CD8-positive, alpha-beta memory T cell (primary cell): ENCODE results near the gene EPS8L1. TPM values are rescaled to one million over a fixed set of nuclear protein-coding genes. Genes with fewer than 3 reads are reported as not detected.

ENCODE experiments used
- CTCF ChIA-PET: fragments of 350-600 bp; sonication (Branson Sonifier 250); formaldehyde crosslinking; loops from one replicate; lab custom pipeline; 2021; ENCODE audit warnings: antibody characterized with exemption; lab: Charles Lee
- POLR2A ChIA-PET: fragments of 350-600 bp; sonication (Branson Sonifier 250); formaldehyde crosslinking; loops from one replicate; lab custom pipeline; 2021; ENCODE audit warnings: antibody characterized with exemption; lab: Charles Lee
- DNase-seq, 5 donors: peaks; one replicate each; pipeline versions ENCODE4 v3.0.0 to v3.0.0-alpha.2; 2020 to 2022; ENCODE audit warnings: mixed read lengths in 1 of 5
- H3K27ac ChIP-seq: one replicate; pipeline ENCODE4 v1.7.0; 2013; ENCODE audit warnings: low read depth, mild to moderate bottlenecking, low read length, moderate library complexity
- H3K27me3 ChIP-seq: 2 replicates; pipeline ENCODE4 v1.7.0; 2013; ENCODE audit warnings: low read length, mild to moderate bottlenecking; ENCODE audit not compliant: insufficient read depth, poor library complexity, severe bottlenecking
- H3K36me3 ChIP-seq: 2 replicates; pipeline ENCODE4 v1.7.0; 2013; ENCODE audit warnings: mild to moderate bottlenecking, low read length, moderate library complexity; ENCODE audit not compliant: insufficient read depth
- H3K4me1 ChIP-seq: 2 replicates; pipeline ENCODE4 v1.7.0; 2013; ENCODE audit warnings: mild to moderate bottlenecking, low read length, moderate library complexity; ENCODE audit not compliant: insufficient read depth
- H3K4me3 ChIP-seq: 2 replicates; pipeline ENCODE4 v1.7.0; 2013; ENCODE audit warnings: mild to moderate bottlenecking, low read length
- H3K9me3 ChIP-seq: 2 replicates; pipeline ENCODE4 v1.7.0; 2013; ENCODE audit warnings: mild to moderate bottlenecking, low read length
- H3K27ac Mint-ChIP-seq, 8 donors: one replicate each; pipeline ENCODE4 v1.8.0; 2020 to 2021; ENCODE audit warnings: mixed read lengths in 8 of 8, mild to moderate bottlenecking in 6 of 8, inconsistent platforms in 3 of 8, moderate library complexity in 3 of 8
- H3K27me3 Mint-ChIP-seq, 2 donors: one replicate each; pipeline ENCODE4 v1.8.0; 2020 to 2021; ENCODE audit warnings: mixed read lengths in 2 of 2, mild to moderate bottlenecking in 1 of 2, moderate library complexity in 1 of 2
- H3K36me3 Mint-ChIP-seq, 3 donors: one replicate each; pipeline ENCODE4 v1.8.0; 2020 to 2021; ENCODE audit warnings: mixed read lengths in 3 of 3, inconsistent platforms in 1 of 3, mild to moderate bottlenecking in 1 of 3
- H3K4me1 Mint-ChIP-seq, 3 donors: one replicate each; pipeline ENCODE4 v1.8.0; 2020 to 2021; ENCODE audit warnings: mixed read lengths in 3 of 3, inconsistent platforms in 1 of 3, mild to moderate bottlenecking in 1 of 3
- H3K4me3 Mint-ChIP-seq, 7 donors: one replicate each; pipeline ENCODE4 v1.8.0; 2020 to 2021; ENCODE audit warnings: mixed read lengths in 7 of 7, mild to moderate bottlenecking in 6 of 7, moderate library complexity in 4 of 7, inconsistent platforms in 2 of 7
- H3K9me3 Mint-ChIP-seq, 5 donors: one replicate each; pipeline ENCODE4 v1.8.0; 2020 to 2022; ENCODE audit warnings: mixed read lengths in 5 of 5, mild to moderate bottlenecking in 3 of 5, moderate library complexity in 2 of 5, inconsistent platforms in 1 of 5
- polyA plus RNA-seq: library from polyadenylated mRNA; unstranded; fragments of 300-500 nt; fragmentation: Illumina TruSeq; gene quantifications from one replicate; pipeline ENCODE4 v1.2.3, GENCODE V29; 2021
- total RNA-seq, 2 experiments: library from RNA; stranded (reverse); gene quantifications; one replicate each; pipeline ENCODE4 v1.2.3, GENCODE V29; 2021

EPS8L1 gene
- total and polyA plus RNA-seq, 3 experiments from 2014 or later: 0.27 to 0.74 (median 0.28) TPM

GRCh38 chr19:55132453-55133129 lies 56.9 kb downstream of the EPS8L1 start:
- Mint-ChIP-seq H3K4me1 (no peaks in the 10 kb centered on the region), H3K4me3 (no peak overlapping the region), H3K27ac (no peak overlapping the region), H3K9me3 (no peaks in the 10 kb centered on the region), H3K36me3 (no peaks in the 10 kb centered on the region), H3K27me3 (peaks cover 33 to 60% of the 10 kb centered on the region in 2 donors)
- ChIA-PET CTCF (interaction anchor here (1.2 kb wide), 1 partner anchor 9 kb away, joined by 4 read pairs; no protein-coding TSS in a partner anchor), POLR2A (no interaction called here)
- DNase-seq: no peak
- Histone ChIP-seq H3K9me3 (no peaks in the 10 kb centered on the region), H3K36me3 (no peaks in the 10 kb centered on the region), H3K4me3 (no peak overlapping the region), H3K27me3 (no peaks in the 10 kb centered on the region), H3K4me1 (no peaks in the 10 kb centered on the region), H3K27ac (no peak overlapping the region)

- no peak overlapping the region for H3K27ac Mint-ChIP-seq
- peaks cover 32 to 60% of the 10 kb centered on the region in 2 donors for H3K27me3 Mint-ChIP-seq
- CTCF ChIA-PET: no interaction called here
- no peaks in the 10 kb centered on the region for H3K4me1 Mint-ChIP-seq
- no peak for DNase-seq
- no peaks in the 10 kb centered on the region for H3K27me3 ChIP-seq
- H3K27ac ChIP-seq: no peak overlapping the region
- no peaks in the 10 kb centered on the region for H3K9me3 ChIP-seq
- H3K9me3 Mint-ChIP-seq: no peaks in the 10 kb centered on the region
- H3K36me3 ChIP-seq: no peaks in the 10 kb centered on the region
- POLR2A ChIA-PET: interaction anchor here (0.7 kb wide), 1 partner anchor 328 kb away, joined by 5 read pairs; the partner anchor contains the start of gene ISOC2
- no peak overlapping the region for H3K4me3 Mint-ChIP-seq
- H3K4me1 ChIP-seq: no peaks in the 10 kb centered on the region
- no peak overlapping the region for H3K4me3 ChIP-seq
- no peaks in the 10 kb centered on the region for H3K36me3 Mint-ChIP-seq
Observed at GRCh38 chr19:55133639-55134444, 58.2 kb downstream of the EPS8L1 start.

- no peak overlapping the region for H3K4me3 ChIP-seq
- no peaks in the 10 kb centered on the region for H3K9me3 Mint-ChIP-seq
- no peak overlapping the region for H3K27ac Mint-ChIP-seq
- ChIA-PET CTCF (interaction anchor here (1.4 kb wide), 1 partner anchor 283 kb away, joined by 3 read pairs; no protein-coding TSS in a partner anchor), POLR2A (no interaction called here)
- H3K36me3 Mint-ChIP-seq: no peaks in the 10 kb centered on the region
- no peak overlapping the region for H3K27ac ChIP-seq
- no peaks in the 10 kb centered on the region for H3K27me3 ChIP-seq
- no peaks in the 10 kb centered on the region for H3K36me3 ChIP-seq
- no peaks in the 10 kb centered on the region for H3K4me1 Mint-ChIP-seq
- H3K4me1 ChIP-seq: no peaks in the 10 kb centered on the region
- DNase-seq: no peak
- no peak overlapping the region for H3K4me3 Mint-ChIP-seq
- H3K9me3 ChIP-seq: no peaks in the 10 kb centered on the region
- H3K27me3 Mint-ChIP-seq: peaks cover 35 to 58% of the 10 kb centered on the region in 2 donors
Observed at GRCh38 chr19:55134736-55135135, 59.1 kb downstream of the EPS8L1 start.

GRCh38 chr19:55136399-55137102 lies 60.9 kb downstream of the EPS8L1 start:
- Histone ChIP-seq H3K4me3 (no peak overlapping the region), H3K4me1 (no peaks in the 10 kb centered on the region), H3K9me3 (no peaks in the 10 kb centered on the region), H3K27ac (no peak overlapping the region), H3K36me3 (no peaks in the 10 kb centered on the region), H3K27me3 (peaks cover 8% of the 10 kb centered on the region)
- no peak overlapping the region for H3K27ac Mint-ChIP-seq
- peaks cover 0 to 5% (median 0%) of the 10 kb centered on the region in 3 donors for H3K4me1 Mint-ChIP-seq
- no peaks in the 10 kb centered on the region for H3K9me3 Mint-ChIP-seq
- ChIA-PET POLR2A (no interaction called here), CTCF (interaction anchor here (1.5 kb wide), 1 partner anchor 368 kb away, joined by 8 read pairs; no protein-coding TSS in a partner anchor)
- H3K36me3 Mint-ChIP-seq: no peaks in the 10 kb centered on the region
- H3K27me3 Mint-ChIP-seq: peaks cover 36 to 56% of the 10 kb centered on the region in 2 donors
- H3K4me3 Mint-ChIP-seq: no peak overlapping the region
- DNase-seq: no peak

Other genes starting within 250 kb of the EPS8L1 start
- not detected for gene KIR2DS4, start 243.2 kb upstream of the EPS8L1 start, total RNA-seq
- gene KIR2DS4, start 243.2 kb upstream of the EPS8L1 start, polyA plus RNA-seq: 14.5 TPM
- gene KIR3DL2, start 225.4 kb upstream of the EPS8L1 start, total RNA-seq: under 1 TPM; 0.27 to 0.28 TPM
- gene KIR3DL2, start 225.4 kb upstream of the EPS8L1 start, polyA plus RNA-seq: 16.8 TPM
- gene FCAR, start 201.6 kb upstream of the EPS8L1 start, total RNA-seq: not detected
- not detected for gene FCAR, start 201.6 kb upstream of the EPS8L1 start, polyA plus RNA-seq
- gene NCR1, start 169.7 kb upstream of the EPS8L1 start, total RNA-seq: under 1 TPM in 1 of 2 experiments, not detected in 1; 0.31 TPM
- 2.8 TPM for gene NCR1, start 169.7 kb upstream of the EPS8L1 start, polyA plus RNA-seq
- not detected for gene NLRP7, start 128.3 kb upstream of the EPS8L1 start, total RNA-seq
- gene NLRP7, start 128.3 kb upstream of the EPS8L1 start, polyA plus RNA-seq: not detected
- 10 to 100 TPM; 10.2 to 12.7 TPM for gene NLRP2, start 109.5 kb upstream of the EPS8L1 start, total RNA-seq
- gene NLRP2, start 109.5 kb upstream of the EPS8L1 start, polyA plus RNA-seq: 5.6 TPM
- gene GP6, start 37.6 kb upstream of the EPS8L1 start, total RNA-seq: not detected
- 0.21 TPM for gene GP6, start 37.6 kb upstream of the EPS8L1 start, polyA plus RNA-seq
- gene RDH13, start 12.7 kb upstream of the EPS8L1 start, total RNA-seq: 10 to 100 TPM; 21.4 to 22.2 TPM
- 15.8 TPM for gene RDH13, start 12.7 kb upstream of the EPS8L1 start, polyA plus RNA-seq
- gene PPP1R12C, start 41.8 kb downstream of the EPS8L1 start, total RNA-seq: 10 to 100 TPM; 95.4 to 98.3 TPM
- 7.7 TPM for gene PPP1R12C, start 41.8 kb downstream of the EPS8L1 start, polyA plus RNA-seq
- gene TNNT1, start 73.3 kb downstream of the EPS8L1 start, total RNA-seq: not detected
- not detected for gene TNNT1, start 73.3 kb downstream of the EPS8L1 start, polyA plus RNA-seq
- gene TNNI3, start 81.9 kb downstream of the EPS8L1 start, total RNA-seq: not detected
- gene TNNI3, start 81.9 kb downstream of the EPS8L1 start, polyA plus RNA-seq: not detected
- under 1 TPM in 1 of 2 experiments, not detected in 1; 0.27 TPM for gene DNAAF3, start 90.7 kb downstream of the EPS8L1 start, total RNA-seq
- not detected for gene DNAAF3, start 90.7 kb downstream of the EPS8L1 start, polyA plus RNA-seq
- not detected for gene SYT5, start 104.4 kb downstream of the EPS8L1 start, total RNA-seq
- gene SYT5, start 104.4 kb downstream of the EPS8L1 start, polyA plus RNA-seq: 0.37 TPM
- not detected for gene PTPRH, start 133.6 kb downstream of the EPS8L1 start, total RNA-seq
- not detected for gene PTPRH, start 133.6 kb downstream of the EPS8L1 start, polyA plus RNA-seq
- 10 to 100 TPM in 1 of 2 experiments, 1 to 10 TPM in 1; 8.5 to 10.3 TPM for gene TMEM86B, start 152.9 kb downstream of the EPS8L1 start, total RNA-seq
- 2.9 TPM for gene TMEM86B, start 152.9 kb downstream of the EPS8L1 start, polyA plus RNA-seq
- 100 to 1,000 TPM; 216 to 225 TPM for gene PPP6R1, start 183.1 kb downstream of the EPS8L1 start, total RNA-seq
- gene PPP6R1, start 183.1 kb downstream of the EPS8L1 start, polyA plus RNA-seq: 143 TPM
- gene HSPBP1, start 204.2 kb downstream of the EPS8L1 start, total RNA-seq: 10 to 100 TPM; 82.9 to 84.1 TPM
- 46.4 TPM for gene HSPBP1, start 204.2 kb downstream of the EPS8L1 start, polyA plus RNA-seq
- 1 to 10 TPM; 4.1 to 5.7 TPM for gene BRSK1, start 208.1 kb downstream of the EPS8L1 start, total RNA-seq
- gene BRSK1, start 208.1 kb downstream of the EPS8L1 start, polyA plus RNA-seq: 0.82 TPM
- under 1 TPM in 1 of 2 experiments, not detected in 1; 0.53 TPM for gene TMEM150B, start 249.5 kb downstream of the EPS8L1 start, total RNA-seq
- gene TMEM150B, start 249.5 kb downstream of the EPS8L1 start, polyA plus RNA-seq: not detected